ENCODE results near the gene MRPL46.
A peak's percentile ranks its signal among the peaks of the same experiment; 100 is the strongest.

Gene MRPL46

DNA sequence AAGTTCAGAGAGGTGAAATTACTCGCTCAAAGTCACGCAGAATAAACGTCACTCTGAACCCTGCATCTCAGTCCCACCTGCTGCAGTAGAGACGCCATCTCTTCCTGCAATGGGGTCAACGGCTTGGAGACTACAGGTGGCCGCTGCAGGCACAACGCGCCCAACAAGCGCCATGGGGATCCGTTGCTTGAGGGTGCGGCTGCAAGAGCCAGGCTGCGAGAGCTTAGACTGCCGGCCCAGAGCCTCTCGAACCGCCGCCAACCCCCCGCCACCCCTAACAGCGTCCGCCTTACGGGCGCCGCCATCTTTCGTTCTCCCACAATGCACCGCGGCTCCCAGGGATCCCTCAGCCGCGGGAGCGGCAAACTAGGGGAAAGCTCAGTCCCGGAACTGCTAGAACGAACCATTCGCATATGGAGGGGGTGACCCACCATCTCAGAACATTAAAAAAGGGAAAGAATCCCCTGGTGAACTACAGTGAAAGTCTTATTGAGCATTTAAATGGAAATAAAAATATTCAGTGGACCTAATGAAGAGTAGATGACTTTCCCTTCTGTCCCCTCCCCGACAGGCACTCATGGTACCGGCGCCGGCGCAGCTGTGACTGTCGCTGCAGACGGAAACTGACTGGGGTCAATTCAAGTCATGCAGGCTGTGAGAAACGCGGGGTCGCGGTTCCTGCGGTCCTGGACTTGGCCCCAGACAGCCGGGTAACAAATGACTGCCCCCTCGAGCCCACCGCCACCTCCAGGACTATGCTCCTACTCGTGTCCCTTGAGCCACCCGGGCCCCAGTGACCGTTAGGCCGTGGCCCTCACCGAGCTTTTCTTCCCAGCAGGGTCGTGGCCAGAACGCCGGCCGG, at the start of gene MRPL46, which contains the start of gene MRPS11:
MRPL46 (minus strand) TSS at position 316 of the 862 bp plus-strand sequence; CDS start at position 305, 11 bp downstream.
MRPS11 (plus strand) TSS at position 636 of the 862 bp plus-strand sequence; CDS start at position 646, 10 bp downstream.
- DNase-seq (ENCODE audit: low read depth), result peak; percentile 91

DNA sequence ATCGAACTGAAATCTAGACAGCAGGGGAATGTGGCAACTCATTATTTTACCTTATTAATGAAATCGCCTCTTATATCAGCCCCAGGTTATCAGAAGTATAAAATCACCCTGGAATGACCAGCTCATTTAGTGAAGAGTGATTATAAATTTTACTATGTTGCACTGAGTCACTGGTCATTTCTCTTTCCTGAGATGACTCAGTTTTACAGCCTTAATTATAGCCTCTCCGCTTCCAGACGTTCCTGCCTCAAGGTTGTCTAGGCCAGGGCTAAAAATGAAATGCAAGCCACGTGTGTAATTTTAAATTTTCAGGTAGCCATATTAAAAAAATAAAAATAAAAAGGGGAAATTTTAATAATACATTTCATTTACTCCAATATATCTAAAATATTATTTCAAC, 46.0 kb upstream of the MRPL46 start:
- DNase-seq (ENCODE audit: low read depth), result no peak

DNA sequence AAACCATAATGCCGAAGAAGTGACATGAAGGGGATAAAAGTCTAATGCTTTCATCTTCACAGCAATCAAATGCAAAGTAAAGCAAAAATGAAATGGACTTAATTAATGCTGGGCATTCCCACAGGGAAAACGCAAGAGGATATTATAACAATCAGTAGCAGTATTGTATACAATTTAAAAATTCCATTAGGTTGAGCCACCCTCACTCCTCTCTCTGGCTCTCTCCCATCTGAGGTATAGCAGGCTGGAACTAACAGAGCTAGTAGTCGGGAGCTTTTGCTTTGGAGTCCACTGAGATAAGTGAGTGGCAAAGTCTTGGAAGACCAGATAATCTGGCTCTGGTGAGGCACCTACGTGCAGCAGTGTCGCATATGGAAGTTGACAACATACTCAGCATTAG, 45.4 kb upstream of the MRPL46 start:
- no peak for DNase-seq (ENCODE audit: low read depth)

DNA sequence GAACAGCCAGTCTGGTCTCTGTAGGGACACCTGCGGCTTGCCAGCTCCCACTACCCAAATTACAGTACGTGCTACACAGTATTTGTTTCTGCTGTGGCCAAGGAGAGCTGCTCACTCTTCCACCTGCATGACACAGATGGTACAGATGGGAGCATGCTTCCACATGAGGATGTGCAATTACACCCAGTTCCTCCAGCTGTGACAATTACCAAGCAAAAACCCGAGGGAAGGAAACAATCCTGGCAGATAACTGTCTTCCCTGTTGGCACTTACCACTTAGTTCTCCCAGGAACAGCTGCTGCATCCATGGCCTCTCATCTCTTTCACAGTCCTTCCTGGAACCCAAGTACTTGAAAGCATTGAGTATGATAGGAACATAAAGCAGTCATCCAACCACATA, 44.9 kb upstream of the MRPL46 start:
- no peak for DNase-seq (ENCODE audit: low read depth)

DNA sequence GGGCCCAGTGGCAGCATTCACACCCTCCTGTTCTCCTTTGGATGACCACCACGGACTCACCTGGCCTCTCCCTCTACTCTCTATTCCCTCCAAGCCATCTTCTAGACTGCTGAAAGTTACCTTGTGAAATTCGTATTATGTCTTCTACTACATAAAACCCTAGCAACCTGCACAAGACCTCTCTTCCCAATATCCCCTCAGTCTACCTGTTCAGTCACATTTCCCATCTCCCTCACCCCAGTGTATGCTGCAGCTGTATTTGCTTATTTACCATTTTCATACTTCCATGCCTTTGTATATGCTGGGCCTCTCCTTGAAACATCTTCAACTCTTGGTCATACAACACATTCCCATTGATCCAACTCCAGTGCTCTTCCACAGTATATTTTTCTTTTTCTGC, 44.0 kb upstream of the MRPL46 start:
- DNase-seq (ENCODE audit: low read depth), result no peak

DNA sequence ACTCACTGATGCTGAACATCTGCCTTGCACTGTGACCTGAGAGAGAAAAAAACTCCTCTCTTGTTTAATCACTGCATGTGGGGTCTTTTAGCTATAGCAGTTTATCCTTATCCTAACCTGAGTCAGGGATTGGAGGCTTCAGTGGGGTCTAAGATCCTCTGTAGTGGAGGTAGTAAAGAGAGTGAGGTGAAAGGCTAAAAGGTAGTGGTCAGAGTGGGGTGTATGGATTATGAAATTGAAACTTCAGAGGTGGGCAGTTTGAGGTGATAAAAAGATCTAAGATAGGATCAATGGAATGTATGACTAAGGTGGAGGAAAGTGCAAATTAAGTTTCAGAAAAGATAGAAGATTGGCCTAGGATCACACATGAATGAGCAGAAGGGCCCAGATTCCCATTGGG, 42.8 kb upstream of the MRPL46 start:
- no peak for DNase-seq (ENCODE audit: low read depth)

DNA sequence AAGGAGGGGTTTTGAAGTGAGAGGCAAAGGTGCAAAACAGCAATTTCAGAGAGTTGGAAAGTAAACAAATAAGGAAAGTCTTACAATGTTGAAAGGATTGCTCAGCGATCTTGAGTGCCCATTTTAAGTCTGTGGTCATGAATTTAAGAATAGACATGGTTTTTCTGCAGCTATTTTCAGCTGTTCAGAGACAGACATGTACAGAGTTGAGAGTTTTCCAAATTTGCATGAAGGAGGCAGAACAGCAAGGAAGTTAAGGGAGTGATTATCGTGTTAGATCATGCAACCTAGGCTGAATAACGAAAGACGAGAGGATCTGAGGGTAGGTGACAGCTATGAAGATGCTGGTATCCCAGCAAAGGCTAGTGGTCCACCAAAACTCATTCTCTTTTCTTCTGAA, 42.1 kb upstream of the MRPL46 start:
- DNase-seq (ENCODE audit: low read depth), result no peak

DNA sequence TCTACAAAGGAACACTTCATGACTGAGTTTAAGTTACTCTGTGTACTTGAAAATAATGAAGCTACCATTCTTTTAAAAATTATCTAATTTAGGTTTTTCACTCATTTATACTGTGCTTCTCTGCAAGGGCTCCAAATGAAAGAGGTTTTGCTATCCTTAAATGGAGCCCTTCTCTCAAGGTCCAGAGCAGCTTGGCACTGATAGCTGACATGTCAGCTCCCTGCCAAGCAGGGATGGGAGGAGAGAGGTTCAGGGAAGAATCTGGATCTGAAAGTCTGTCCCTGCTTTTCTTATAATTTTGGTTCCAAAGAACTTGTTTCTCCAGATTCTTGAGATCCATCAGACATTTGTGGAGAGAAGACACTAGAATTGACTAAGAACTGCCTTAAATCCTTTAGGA, 39.4 kb upstream of the MRPL46 start:
- DNase-seq (ENCODE audit: low read depth), result no peak

DNA sequence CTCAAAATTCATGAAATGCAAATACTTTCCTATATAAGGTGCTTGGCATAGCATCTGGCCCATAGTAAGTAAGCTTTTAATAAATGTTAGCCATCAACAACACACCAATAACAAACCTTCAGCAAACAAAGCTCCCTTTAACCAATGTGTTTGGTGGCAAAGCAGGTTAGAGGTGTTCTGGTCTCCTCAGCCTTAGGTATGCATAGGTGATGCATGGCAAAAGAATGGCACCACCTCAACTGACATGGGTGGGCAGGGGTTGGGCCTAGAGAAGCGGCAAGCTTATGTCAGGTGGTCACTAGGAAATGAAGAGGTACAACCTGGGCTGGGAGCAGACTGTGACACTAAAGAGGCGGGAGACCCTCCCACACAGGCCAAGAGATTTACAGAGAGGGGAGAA, 38.5 kb upstream of the MRPL46 start:
- no peak for DNase-seq (ENCODE audit: low read depth)

DNA sequence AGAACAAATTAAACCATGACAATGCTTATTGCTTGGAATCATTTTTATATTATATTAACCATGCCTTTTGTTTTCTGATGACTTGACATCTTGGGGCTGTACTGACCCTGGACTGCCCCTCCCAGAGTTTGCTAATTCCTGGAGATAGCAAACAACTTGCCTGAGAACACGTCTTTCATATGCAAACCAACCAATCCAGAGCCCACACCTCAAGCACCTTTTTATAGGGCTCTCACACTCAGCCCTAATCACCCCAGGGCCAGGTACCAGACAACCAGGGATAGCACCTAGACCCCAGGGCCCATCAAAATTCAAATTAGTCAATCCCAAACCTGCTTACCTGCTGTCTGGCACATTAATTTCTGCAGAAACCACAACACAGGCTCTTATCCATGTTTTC, 37.3 kb upstream of the MRPL46 start:
- no peak for DNase-seq (ENCODE audit: low read depth)

DNA sequence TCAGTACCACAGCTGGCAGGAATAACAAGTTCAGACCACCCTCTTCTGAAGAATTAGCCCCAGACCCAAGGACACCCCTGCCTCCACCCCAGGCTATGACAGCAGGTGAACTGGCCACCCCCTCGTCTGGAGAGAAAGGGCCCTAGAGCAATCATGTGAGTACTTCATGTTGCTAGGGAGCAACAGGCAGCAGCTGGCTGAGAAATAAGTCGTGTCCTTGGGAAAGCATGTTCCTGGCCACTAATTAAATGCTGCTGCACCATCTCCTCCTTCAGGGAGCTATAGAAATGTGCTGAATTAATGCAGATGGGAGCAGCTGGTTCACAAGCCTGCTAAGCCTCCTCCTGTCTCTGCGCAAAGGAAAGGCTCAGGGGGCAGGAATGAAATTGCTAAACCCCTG, 31.8 kb upstream of the MRPL46 start:
- no peak for DNase-seq (ENCODE audit: low read depth)

DNA sequence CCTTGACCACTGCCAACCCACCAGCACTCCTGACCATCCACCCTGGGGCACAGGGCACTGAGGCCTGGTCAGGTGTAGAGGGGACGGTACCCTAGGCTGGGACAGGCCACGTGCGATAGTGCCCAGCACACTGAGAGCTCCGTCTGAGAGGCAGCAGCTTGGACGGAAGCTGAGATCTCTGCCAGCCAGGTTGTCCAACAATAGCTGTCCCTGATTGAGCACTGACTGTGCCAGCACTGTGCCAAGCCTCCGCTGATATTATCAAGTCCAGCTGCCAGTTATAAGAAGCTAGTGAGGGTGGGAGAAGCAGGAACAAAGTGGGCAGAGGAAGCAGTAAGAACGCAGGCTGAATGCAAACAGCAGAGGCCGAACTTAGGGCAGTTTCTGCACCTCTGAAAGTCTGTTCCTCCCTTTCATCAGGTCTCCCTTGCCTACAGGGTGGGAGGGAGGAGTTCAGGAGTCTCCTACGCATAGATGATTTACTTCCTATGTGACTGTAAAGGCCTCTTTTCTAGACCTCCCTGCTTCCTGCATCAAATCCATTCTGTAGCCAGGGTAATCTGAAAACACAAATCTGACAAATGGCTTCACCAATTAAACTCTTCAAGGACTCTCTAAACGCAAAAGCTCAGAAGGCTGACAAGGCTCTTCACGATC, 30.0 kb upstream of the MRPL46 start:
- DNase-seq (ENCODE audit: low read depth), result no peak

DNA sequence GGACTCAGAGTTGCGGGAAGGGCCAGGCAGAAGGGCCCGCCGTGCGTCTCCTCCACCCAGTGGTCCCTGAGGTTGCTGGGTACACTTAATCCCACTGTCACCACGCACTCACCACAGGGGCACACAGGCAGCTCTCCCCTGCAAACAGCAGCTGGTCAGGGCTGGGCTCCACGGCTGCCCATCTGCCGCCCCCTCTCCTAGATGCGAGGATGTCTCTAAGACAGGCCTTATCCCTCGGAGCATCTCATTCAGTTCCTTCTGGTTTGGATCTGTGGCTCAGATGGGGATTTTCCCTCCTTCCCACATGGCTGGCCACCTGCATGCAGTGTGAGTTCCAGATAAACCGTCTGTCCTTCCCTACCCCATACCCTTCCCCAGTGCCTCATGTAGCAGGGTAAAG, 26.7 kb upstream of the MRPL46 start:
- no peak for DNase-seq (ENCODE audit: low read depth)

DNA sequence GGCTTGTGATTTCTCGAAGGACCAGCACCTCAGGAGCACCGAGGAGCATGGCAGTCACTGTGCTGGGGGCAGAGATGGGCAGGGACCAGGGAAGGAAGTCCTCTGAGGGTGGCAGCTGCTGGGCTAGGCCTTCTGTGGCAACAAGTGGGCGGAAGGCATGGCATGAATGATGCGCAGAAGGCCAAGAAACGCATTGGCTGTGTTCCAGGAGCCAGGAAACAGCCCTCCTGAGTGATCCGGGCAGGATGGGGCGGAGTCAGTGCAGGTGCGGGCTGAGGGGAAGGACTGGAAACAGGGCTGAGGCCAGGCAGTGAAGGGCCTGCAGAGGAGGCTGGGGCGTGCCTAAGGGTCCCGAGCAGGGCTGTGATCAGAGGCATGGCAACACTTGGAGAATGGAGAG, 24.0 kb upstream of the MRPL46 start:
- no peak for DNase-seq (ENCODE audit: low read depth)

DNA sequence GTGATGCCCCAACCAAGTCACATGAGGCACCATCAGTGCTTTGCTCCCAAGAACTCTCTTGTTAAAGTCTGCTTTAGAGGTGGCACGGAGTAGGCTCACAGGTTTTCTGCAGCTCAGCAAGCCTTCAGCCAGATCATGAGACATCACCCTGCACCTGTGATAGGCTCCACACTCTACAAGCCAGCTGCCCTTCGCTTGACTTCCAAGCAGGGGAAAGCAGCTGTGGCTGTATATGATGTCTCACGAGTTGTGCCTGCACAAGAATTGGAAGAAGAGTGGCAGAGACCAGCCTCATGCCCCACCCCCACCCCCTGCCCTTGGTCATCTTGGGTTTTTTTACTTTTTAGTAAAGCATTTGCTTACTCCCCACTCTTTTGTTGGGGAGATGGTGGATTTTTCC, 22.8 kb upstream of the MRPL46 start:
- no peak for DNase-seq (ENCODE audit: low read depth)

DNA sequence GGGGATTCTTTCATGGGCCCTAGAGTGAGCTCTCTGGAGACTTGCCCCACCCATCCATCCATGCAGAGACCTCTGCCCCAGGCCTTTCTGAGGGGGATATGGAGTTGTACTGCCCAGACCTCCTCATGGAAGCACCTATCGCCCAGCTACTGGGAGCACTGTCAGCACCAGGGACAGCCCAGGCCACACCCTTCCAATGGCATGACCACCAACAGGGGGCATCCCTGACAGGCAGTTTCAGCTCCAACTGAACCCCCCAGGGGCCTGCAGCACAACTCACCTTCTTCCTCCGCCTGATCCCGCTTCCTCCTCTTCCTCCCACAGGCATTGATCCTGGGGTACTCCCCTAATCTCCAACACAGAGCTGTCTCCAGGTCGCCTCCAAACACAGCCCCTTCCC, 22.1 kb upstream of the MRPL46 start:
- no peak for DNase-seq (ENCODE audit: low read depth)

DNA sequence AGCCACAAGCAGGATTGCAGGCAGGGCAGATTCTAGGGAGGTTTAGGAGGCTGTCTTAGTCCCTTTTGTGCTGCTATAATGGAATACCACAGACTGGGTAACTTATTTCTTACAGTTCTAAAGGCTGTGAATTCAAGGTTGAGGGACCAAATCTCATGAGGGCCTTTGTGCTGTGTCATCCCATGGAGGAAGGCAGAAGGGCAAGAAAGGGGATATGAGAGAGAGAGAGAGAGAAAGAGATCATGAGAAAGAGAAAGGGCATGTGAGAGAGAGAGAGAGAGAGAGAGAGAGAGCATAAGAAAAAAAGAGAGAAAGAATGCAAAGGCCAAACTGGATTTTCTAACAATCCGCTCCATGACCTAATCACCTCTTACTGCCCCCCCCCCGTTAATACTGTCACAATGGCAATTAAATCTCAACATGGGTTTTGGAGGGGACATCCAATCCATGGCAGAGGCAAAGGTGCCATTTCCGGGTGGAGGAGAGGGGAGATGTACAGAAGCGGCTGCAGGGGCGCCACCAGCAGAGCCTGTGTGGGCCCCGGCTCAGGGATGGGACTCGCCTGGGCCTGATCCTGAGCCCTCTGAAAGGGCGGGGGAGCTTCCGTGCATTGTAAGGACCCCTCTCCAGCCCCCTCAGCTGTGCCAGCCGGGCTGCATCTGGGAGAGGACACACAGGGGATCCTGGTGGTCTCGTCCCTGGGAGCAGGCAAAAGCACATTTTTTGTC, 20.8 kb upstream of the MRPL46 start:
- DNase-seq (ENCODE audit: low read depth), result no peak

DNA sequence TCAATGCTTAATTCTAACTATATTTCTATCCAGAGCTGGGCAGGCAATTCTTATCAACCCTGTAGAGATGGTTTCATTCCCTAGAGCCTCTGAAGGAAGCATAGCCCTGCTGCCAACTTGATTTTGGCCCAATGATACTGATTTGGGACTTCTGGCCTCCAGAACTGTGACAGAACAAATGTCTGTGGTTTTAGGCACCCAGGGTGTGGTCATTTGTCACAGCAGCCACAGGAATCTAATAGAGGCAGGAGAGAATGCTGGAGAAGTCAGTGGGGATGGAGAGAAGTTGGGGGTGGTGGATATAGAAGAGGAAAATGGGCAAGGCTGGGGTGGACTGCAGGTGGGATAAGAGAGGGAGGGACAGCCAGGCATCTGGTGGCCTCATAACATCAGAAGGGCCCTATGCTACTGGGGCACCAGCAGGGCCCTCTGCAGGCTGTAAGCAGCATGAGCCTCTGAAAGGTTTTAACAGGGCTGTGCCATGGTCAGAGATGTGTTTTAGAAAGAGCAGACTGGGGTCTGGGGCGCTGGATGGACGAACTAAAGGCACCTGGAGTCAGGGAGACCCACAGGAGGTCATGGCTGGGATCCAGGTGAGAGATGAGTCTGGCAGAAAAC, 20.1 kb upstream of the MRPL46 start:
- no peak for DNase-seq (ENCODE audit: low read depth)

DNA sequence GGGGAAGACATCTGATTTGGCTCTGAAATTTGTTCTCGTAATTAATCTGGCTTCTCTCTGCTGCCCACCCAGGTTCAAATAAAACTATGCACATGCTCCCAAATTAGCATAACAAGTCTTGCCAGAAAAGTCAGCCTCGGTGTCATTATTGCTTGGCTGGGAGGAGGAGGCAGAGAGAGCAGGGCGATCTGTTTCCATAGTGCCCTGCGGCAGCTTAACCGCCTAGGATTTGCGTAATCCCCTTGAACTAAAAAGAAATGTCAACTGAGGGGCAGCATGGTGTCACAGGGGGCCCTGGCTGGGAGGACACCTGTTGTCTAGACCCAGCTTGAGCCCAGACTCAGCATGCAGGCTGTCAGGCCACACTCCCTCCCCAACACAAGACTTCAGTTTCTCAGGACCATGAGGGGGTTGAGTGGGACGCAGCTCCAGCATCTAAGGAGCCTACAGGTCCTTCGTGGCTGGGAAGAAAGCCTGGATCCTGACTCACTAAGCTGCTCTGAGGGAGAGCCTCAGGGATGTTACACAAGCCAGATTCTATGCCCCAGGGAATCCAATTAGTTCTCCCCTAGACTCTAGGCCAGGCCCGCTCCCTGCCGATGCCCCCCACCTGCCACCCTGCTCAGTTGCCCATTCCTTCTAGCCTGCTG, 17.6 kb upstream of the MRPL46 start:
- DNase-seq (ENCODE audit: low read depth), result no peak

DNA sequence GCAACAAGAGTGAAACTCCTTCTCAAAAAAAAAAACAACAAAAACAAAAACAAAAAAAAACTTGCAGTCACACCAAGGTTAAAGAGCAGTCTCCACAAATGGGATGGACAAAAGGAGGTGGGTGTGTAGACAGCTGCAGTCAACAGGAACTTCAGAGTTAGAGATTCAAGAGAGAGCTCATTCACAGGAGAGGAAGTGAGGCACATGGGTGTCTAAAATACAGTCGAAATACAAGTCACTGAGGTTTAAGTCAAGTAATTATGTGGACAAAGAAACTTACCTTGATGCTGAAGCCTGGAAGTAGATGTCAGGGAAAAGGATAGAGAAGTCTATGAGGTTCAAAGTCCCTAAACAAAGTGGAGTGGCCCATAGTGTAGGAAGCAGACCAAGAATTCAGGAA, 15.1 kb upstream of the MRPL46 start:
- DNase-seq (ENCODE audit: low read depth), result no peak

DNA sequence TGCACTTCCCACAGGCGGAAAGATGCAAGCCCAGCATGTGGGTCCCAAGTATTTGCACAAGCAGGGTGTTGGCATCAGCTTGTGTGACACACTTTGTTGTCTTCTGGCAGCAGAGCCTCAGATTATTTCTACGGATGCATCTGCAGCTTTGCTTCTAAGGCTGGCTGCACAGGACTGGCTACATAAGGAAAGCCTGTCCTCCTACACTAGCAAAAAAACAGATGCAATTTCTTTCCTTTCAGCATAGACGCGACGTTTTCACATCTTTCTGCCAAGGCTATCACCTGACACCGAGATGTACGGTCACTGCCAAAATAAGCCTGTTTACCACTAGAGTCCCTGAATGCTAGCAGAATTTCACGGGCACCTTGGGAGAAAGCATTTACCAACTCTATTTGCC, 13.8 kb upstream of the MRPL46 start:
- DNase-seq (ENCODE audit: low read depth), result no peak

DNA sequence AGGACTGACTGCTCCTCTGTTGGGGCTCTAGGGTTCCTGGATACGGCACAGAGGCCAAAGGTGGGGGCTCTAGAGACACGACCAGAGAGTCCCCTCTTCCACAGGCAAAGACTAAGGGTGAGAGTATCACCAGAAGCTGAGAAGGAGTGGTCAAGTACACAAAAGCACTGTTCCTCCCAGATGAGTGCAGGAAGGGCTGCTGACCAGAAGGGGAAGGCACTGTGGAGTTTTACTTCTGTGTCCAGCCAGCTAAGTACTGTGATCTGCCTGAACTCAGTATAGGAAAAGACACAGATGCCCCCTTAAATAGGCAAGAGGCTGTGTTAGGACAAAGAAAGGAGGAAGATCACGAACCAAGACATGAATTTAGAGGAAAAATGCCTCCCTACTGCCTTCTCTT, 12.0 kb upstream of the MRPL46 start:
- DNase-seq (ENCODE audit: low read depth), result no peak

All from activated T-cell treated with anti-CD3 and anti-CD28 coated beads for 1 hour (primary cell).